Cardiac muscle cell (in vitro differentiated cells and primary cell): ENCODE data around the gene ANKFY1. TPM values are rescaled to one million over a fixed set of nuclear protein-coding genes. Genes with fewer than 3 reads are reported as not detected.

ENCODE experiments used
- DNase-seq, 2 donors: peaks; one replicate each; pipeline versions ENCODE4 v3.0.0 to v3.0.0-alpha.2; 2010 to 2017; ENCODE audit warnings: low read depth in 1 of 2, low spot score in 1 of 2
- H3K27ac ChIP-seq: fragments of 200-600 bp; sonication (generic); 2 replicates; pipeline ENCODE4 v1.5.1; 2016
- H3K27me3 ChIP-seq: fragments of 200-600 bp; sonication (generic); 2 replicates; pipeline ENCODE4 v1.6.0; 2016; ENCODE audit warnings: control low read depth
- H3K36me3 ChIP-seq: fragments of 200-600 bp; sonication (generic); 2 replicates; pipeline ENCODE4 v1.5.1; 2016; ENCODE audit warnings: control low read depth
- H3K4me1 ChIP-seq: fragments of 200-600 bp; sonication (generic); 2 replicates; pipeline ENCODE4 v1.8.1; 2017; ENCODE audit warnings: low read depth, mild to moderate bottlenecking, mixed run types
- H3K4me3 ChIP-seq: fragments of 200-600 bp; sonication (generic); 2 replicates; pipeline ENCODE4 v1.5.1; 2016; ENCODE audit warnings: mild to moderate bottlenecking
- H3K9me3 ChIP-seq: fragments of 200-600 bp; sonication (generic); 2 replicates; pipeline ENCODE4 v1.5.1; 2017; ENCODE audit warnings: low read depth, mild to moderate bottlenecking, control low read depth
- polyA plus RNA-seq: library from polyadenylated mRNA; unstranded; fragments of >200 nt; fragmentation: Nextera tagmentation; extraction: Ambion mirVana; gene quantifications from 2 replicates; pipeline ENCODE4 v1.2.1, GENCODE V29; 2016
- total RNA-seq: library from RNA; depleted of rRNA; stranded (reverse); fragments of >200 nt; gene quantifications from 2 replicates; pipeline ENCODE4 v1.2.3, GENCODE V29; 2016
- TF ChIP-seq, protein P1 (sequence below): IDR thresholded peaks from 2 replicates; pipeline ENCODE4 v1.5.1; 2012; ENCODE audit warnings: low read depth, mild to moderate bottlenecking, low read length

ANKFY1 gene
- total and polyA plus RNA-seq, 2 experiments from 2014 or later, result 19.5 to 29.0 TPM

DNA sequence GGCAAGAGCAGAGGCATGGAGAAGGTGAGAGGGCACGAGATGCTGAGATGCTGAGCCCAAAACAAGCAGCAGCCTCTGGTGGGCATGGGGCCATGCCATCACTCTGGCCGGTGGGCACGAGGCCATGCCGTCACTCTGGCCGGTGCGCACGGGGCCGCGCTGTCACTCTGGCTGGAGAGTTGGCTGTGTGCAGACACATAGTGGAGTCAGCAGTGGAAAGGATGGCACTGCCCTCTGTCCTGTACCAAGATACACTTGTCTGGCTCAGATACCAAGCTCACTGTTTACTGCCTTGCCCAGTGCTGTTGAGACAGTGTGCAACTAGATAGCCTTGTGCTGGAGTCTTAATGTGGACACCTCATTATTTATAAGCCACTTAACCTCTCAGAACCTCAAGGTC lies 75.7 kb downstream of the ANKFY1 start:
- Histone ChIP-seq H3K9me3 (no peaks in the 10 kb centered on the region), H3K27me3 (no peaks in the 10 kb centered on the region), H3K4me3 (no peak overlapping the region), H3K4me1 (no peaks in the 10 kb centered on the region), H3K36me3 (peaks cover 35% of the 10 kb centered on the region), H3K27ac (no peak overlapping the region)
- TF ChIP-seq, protein P1, sequence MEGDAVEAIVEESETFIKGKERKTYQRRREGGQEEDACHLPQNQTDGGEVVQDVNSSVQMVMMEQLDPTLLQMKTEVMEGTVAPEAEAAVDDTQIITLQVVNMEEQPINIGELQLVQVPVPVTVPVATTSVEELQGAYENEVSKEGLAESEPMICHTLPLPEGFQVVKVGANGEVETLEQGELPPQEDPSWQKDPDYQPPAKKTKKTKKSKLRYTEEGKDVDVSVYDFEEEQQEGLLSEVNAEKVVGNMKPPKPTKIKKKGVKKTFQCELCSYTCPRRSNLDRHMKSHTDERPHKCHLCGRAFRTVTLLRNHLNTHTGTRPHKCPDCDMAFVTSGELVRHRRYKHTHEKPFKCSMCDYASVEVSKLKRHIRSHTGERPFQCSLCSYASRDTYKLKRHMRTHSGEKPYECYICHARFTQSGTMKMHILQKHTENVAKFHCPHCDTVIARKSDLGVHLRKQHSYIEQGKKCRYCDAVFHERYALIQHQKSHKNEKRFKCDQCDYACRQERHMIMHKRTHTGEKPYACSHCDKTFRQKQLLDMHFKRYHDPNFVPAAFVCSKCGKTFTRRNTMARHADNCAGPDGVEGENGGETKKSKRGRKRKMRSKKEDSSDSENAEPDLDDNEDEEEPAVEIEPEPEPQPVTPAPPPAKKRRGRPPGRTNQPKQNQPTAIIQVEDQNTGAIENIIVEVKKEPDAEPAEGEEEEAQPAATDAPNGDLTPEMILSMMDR, result no peak
- no peak for DNase-seq

DNA sequence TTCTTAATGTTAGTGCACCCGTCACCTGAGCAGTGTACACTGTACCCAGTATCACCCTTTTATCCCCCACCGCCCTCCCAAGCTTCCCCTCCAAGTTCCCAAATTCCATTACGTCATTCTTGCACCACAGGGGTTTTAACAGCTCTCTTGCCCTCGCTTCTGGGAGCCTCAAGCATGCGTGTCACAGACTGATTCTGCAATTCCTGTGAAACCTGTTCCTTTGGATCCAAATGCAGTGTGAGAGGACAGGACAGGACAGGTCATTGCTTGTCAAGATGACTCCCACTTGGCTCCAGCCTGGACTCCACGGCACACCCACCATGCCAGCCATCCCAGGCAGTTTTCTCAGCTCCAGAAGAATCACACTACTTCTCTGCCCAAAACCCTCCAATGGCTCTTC lies 76.7 kb downstream of the ANKFY1 start:
- peaks cover 35% of the 10 kb centered on the region for H3K36me3 ChIP-seq

DNA sequence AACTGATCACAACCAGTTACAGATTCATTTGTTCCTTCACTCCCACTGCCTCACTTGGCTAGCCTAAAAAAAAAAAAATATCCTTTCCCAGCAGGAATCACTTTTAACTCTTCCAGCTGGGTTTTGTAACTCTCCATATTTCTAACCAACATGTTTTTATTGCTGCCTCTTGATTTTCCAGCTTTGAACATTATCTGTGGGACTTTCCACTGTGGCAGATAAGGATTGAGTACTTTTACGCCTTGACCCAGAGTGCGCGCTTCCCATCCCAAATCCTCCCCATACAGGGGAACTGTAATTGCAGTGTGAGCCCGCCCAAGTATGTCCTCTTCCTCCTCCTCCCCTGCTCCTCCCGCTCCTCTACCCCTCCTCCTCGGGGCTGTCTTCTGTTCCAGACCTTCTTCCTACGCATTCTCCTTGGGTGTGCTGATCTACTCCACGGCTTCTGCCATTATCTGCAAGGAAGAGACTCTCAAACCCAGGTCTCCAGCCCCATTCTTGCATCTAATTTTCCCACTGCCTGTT lies 77.4 kb downstream of the ANKFY1 start:
- peak in 1 of 2 donors; percentile 87 for DNase-seq
- TF ChIP-seq, protein P1, result no peak
- Histone ChIP-seq H3K27ac (no peak overlapping the region), H3K4me3 (no peak overlapping the region), H3K4me1 (peaks cover 12% of the 10 kb centered on the region), H3K27me3 (no peaks in the 10 kb centered on the region), H3K36me3 (peaks cover 35% of the 10 kb centered on the region), H3K9me3 (no peaks in the 10 kb centered on the region)

More for the DNA sequence above, 76.7 kb downstream of the ANKFY1 start:
- H3K27ac ChIP-seq, result no peak overlapping the region
- no peak overlapping the region for H3K4me3 ChIP-seq
- DNase-seq, result peak in 1 of 2 donors; percentile 52
- H3K9me3 ChIP-seq, result no peaks in the 10 kb centered on the region
- H3K27me3 ChIP-seq, result no peaks in the 10 kb centered on the region
- H3K4me1 ChIP-seq, result peaks cover 6% of the 10 kb centered on the region
- TF ChIP-seq, protein P1, result no peak

DNA sequence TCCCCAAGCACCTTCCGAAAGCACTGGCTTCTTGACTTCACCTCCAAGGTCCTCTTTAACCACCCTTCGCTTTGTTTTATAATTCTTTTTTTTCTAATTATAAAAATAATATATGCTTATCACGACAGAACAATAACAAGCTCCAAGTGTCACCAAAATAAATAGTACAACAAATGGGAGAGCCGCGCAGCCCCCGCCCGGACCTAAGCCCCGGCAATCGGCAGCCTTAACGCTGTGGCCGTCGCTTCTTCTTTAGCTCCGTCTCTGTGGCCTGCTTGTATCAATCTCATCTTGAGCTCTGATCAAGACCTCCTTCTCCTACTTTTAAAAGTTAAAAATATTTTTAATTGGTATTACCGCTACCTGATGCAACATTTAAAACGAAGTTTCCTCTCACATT lies 78.1 kb downstream of the ANKFY1 start:
- no peaks in the 10 kb centered on the region for H3K27me3 ChIP-seq
- TF ChIP-seq, protein P1, result no peak
- peaks cover 32% of the 10 kb centered on the region for H3K36me3 ChIP-seq
- no peak overlapping the region for H3K4me3 ChIP-seq
- peaks cover 17% of the 10 kb centered on the region for H3K4me1 ChIP-seq
- no peak for DNase-seq
- no peaks in the 10 kb centered on the region for H3K9me3 ChIP-seq
- H3K27ac ChIP-seq, result no peak overlapping the region

DNA sequence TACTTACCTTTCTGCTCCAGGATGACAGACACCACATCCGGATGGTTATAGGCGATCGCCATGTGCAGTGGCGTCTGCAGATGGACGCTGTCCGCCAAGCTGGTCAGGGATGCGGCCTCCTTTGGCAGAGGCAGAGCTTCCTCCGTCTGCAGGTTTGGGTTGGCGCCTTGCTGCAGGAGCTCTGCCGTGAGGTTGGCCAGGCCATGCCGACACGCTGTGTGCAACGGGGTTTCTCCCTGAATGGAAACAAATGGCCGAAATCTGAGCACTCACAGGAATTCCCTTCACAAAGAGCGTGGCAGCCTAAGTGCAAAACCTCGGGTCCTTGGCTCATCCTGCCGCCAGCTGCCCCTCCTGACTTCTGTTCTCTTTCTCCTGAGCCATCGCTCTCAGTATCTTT lies 79.0 kb downstream of the ANKFY1 start:
- Histone ChIP-seq H3K36me3 (peaks cover 24% of the 10 kb centered on the region), H3K4me1 (peaks cover 23% of the 10 kb centered on the region), H3K9me3 (no peaks in the 10 kb centered on the region), H3K27ac (no peak overlapping the region), H3K27me3 (no peaks in the 10 kb centered on the region), H3K4me3 (no peak overlapping the region)
- DNase-seq, result no peak
- TF ChIP-seq, protein P1, result no peak
